Endothelial cell of umbilical vein (primary cell): ENCODE data around the gene STRN3.
A peak's percentile ranks its signal among the peaks of the same experiment; 100 is the strongest.

Source experiments
- EZH2 ChIP-seq: IDR thresholded peaks from 2 replicates; pipeline ENCODE4 v1.6.1; 2012; ENCODE audit warnings: borderline replicate concordance, low read depth, mild to moderate bottlenecking, moderate library complexity, low read length, inconsistent platforms; ENCODE audit not compliant: severe bottlenecking
- JUN ChIP-seq: IDR thresholded peaks from 2 replicates; pipeline ENCODE4 v1.6.1; 2011; ENCODE audit warnings: borderline replicate concordance, low read depth; ENCODE audit not compliant: insufficient read length, insufficient read depth
- MAX ChIP-seq: IDR thresholded peaks from 2 replicates; pipeline ENCODE4 v1.6.1; 2011; ENCODE audit not compliant: insufficient read depth, insufficient read length
- MYC ChIP-seq: IDR thresholded peaks from one replicate; pipeline ENCODE4 v1.6.1; 2011; ENCODE audit warnings: mild to moderate bottlenecking, low read depth, low read length
- POLR2A ChIP-seq: IDR thresholded peaks from 2 replicates; pipeline ENCODE4 v1.6.1; 2012; ENCODE audit warnings: low read depth, mild to moderate bottlenecking, control low read depth, low read length
- POLR2AphosphoS5 ChIP-seq: IDR thresholded peaks from 2 replicates; pipeline ENCODE4 v1.6.1; 2012; ENCODE audit warnings: low read depth, mild to moderate bottlenecking, control low read depth, low read length, moderate library complexity; ENCODE audit not compliant: insufficient read depth
- TF ChIP-seq, protein P1 (sequence below), 2 donors: IDR thresholded peaks; 1 replicate in 1 of 2; 2 replicates in 1 of 2; pipeline ENCODE4 v1.5.1; 2011; ENCODE audit warnings: low read length in 2 of 2, mild to moderate bottlenecking in 2 of 2, moderate library complexity in 2 of 2, control low read depth in 1 of 2, inconsistent platforms in 1 of 2, low read depth in 1 of 2; ENCODE audit not compliant: insufficient read depth in 1 of 2; ENCODE audit errors: extremely low read depth in 1 of 2

GRCh38 chr14:31024577-31025366 is 1.4 kb downstream of the STRN3 start:
- TF ChIP-seq, protein P1, sequence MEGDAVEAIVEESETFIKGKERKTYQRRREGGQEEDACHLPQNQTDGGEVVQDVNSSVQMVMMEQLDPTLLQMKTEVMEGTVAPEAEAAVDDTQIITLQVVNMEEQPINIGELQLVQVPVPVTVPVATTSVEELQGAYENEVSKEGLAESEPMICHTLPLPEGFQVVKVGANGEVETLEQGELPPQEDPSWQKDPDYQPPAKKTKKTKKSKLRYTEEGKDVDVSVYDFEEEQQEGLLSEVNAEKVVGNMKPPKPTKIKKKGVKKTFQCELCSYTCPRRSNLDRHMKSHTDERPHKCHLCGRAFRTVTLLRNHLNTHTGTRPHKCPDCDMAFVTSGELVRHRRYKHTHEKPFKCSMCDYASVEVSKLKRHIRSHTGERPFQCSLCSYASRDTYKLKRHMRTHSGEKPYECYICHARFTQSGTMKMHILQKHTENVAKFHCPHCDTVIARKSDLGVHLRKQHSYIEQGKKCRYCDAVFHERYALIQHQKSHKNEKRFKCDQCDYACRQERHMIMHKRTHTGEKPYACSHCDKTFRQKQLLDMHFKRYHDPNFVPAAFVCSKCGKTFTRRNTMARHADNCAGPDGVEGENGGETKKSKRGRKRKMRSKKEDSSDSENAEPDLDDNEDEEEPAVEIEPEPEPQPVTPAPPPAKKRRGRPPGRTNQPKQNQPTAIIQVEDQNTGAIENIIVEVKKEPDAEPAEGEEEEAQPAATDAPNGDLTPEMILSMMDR (IDR thresholded peaks at IDR 0.05; ENCODE audit: extremely low read depth in 1 of 2, insufficient read depth in 1 of 2, low read depth in 1 of 2, low read length in 2 of 2) = no peak
- TF ChIP-seq JUN (peak; percentile 5), MYC (no peak), EZH2 (no peak), POLR2AphosphoS5 (no peak), POLR2A (no peak), MAX (no peak)
